Kidney capillary endothelial cell (primary cell): ENCODE results near the gene GASK1A.
"Not testable (repeated sequence)": the region's sequence is repeated elsewhere in the genome, so short reads cannot be mapped to it uniquely, and the experiment has no call there.

Source experiments
- DNase-seq: peaks from one replicate; pipeline ENCODE4 v3.0.0-alpha.2; 2018; ENCODE audit warnings: low spot score

GASK1A gene

DNA sequence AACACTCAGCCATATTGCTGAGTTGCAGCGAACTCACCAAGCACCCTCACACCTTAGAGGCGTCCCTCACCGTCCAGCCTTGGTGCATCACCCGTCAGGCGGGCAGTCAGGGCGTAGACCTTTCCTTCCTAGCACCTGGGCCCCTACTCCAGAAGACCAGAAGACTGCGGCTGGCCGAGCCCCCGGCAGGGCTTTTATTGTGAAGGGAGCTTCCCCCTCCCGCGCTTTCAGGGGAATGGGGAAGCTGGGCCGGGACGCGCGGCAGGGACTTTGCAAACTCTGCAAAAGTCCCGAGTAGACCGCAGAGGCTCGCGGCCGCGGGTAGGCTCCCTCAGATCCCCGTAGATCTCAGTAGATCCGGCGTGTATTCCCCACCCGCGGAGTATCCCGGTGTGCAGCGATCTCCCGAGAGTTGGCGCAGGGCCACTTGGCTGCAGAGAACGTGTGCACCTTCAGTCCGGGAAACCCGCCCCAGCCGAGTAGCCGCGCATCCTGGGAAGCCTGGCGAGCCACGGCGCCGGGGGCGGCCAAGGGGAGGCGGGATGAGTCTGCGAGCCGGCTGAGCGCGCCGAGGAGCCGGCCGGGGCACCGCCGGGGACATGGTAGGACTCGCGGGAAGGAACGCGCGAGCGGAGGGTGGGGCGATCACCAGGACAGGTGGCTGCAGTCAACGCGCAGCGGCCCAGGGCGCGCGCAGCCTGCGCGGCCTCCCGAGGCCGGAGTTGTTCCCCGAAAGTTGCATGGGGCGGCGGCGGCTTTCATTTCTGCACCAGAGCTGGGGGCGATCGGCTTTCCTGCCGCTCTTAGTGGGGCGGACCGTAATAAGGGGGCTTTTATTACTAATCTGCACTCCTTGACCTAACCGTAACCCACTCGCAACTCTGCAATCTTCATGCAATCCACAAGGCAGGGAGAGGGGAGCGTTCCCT lies at the start of gene GASK1A:
TSS of gene GASK1A (plus strand) at position 268 of the 929 bp plus-strand sequence. CDS start at position 600, 332 bp downstream.
- DNase-seq = no peak

DNA sequence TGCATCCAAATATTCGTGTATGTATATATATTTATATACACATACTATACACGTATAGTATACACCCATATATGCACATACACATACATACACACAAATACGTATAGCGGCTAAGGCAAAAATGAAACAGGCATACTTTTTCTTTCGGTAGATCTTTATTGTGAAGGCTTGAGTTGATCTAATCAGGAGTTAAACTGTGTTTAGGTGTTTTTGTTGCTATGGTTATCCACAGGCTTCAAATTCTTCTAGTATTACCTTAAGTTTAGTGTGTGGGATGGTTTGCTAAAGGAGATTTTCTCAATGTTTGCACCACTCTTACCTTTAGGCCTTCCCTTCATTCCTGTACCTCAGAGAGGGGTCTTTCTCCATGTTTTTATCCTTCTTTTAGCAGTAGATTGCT lies 45.0 kb upstream of the GASK1A start:
- no peak for DNase-seq

GRCh38 chr3:42934910-42935309 lies 44.2 kb upstream of the GASK1A start:
- no peak for DNase-seq

DNA sequence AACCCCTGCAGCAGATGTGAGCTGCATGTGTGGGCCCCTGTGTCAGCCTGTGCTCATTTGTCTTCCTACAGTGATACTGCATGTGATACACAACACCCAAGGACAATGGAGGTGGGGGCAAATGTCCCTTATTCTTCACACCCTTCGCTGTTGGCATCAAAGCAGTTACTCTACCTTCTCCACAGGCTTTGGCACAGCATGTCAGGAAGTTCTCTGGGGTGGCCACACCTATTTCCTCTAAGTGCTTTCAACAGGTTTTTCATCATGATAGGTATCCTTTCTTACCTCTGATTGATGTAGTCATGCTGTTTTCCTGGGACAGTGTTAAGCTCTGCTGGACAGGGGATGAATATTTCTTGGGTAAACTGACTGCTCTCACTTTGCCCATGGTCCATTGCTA lies 43.6 kb upstream of the GASK1A start:
- DNase-seq = no peak

DNA sequence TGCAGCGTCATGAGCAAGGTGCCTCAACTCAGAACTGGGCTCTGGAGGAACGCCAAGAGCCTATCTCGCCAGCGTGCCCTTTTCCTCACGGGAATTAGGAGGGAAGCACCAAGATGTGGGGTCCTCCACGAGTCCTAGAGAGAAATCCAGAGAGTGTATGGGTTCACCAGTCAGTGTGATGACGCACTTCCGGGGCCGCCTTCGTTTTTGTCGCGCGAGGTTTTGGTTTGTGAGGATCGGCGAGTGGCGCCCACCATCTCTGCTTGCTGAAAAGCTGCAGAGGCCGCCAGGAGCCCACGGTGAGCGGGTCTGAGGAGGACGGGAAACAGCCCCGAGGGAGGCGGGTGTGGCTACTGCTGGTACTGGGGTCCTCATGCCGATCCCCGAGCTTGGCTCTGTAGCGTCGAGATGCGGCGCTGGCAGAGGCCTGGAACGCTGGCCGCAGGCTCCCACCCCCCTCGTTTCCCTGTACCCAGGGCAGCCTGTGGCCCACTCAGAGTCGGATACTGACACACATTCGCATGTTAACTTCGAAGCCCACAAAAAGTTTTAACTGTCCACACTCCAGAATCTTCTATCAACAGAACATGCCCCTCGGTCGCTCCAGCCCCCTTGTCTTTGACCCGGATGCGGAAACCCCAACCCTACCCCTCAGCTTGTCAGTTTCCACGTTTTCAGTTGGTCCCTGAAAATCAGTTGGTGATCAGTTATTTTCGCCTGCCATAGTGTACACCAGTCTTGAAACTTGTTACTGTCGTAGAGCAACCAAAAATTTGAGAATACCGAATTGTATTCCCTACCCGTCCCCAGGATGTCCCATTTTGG lies 42.7 kb upstream of the GASK1A start:
- no peak for DNase-seq

GRCh38 chr3:42937334-42937733 lies 41.8 kb upstream of the GASK1A start:
- DNase-seq = no peak

DNA sequence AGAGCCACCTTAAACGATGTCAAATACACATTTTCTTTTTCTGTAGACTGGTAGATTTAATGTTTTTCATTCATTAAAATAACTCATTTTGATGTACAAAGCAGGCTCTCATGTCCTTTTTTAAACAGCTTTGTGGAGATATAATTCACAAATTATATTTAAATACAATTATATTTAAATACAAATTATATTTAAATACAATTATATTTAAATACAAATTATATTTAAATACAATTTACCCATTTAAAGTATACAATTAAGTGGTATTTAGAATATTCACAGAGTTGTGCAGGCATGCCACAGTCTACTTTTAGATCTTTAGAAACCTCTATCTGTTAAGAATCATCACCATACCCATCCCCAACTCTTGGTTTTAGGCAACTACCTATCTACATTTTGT lies 36.4 kb upstream of the GASK1A start:
- no peak for DNase-seq

- no peak for DNase-seq
Observed at GRCh38 chr3:42946050-42946449, 33.1 kb upstream of the GASK1A start.

DNA sequence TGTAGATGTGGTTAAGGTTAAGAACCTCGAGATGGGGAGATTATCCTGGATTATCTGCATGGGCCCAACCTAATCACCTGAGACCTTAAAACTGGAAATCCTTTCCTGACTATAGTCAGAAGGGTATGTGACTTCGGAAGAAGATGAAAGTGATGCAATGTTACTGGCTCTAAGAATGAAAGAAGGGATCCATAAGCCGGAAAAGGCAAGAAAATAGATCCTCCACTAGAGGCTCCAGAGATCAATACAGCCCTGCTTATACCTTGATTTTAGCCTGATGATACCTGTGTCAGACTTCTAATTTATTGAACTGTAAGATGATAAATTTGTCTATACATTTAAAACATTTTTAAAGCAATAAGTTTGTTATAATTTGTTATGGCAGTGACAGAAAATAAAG lies 21.5 kb upstream of the GASK1A start:
- DNase-seq = no peak

- peak; percentile 12 for DNase-seq
Observed at GRCh38 chr3:42960282-42960681, 18.8 kb upstream of the GASK1A start.

- no peak for DNase-seq
Observed at GRCh38 chr3:42960786-42961185, 18.3 kb upstream of the GASK1A start.

DNA sequence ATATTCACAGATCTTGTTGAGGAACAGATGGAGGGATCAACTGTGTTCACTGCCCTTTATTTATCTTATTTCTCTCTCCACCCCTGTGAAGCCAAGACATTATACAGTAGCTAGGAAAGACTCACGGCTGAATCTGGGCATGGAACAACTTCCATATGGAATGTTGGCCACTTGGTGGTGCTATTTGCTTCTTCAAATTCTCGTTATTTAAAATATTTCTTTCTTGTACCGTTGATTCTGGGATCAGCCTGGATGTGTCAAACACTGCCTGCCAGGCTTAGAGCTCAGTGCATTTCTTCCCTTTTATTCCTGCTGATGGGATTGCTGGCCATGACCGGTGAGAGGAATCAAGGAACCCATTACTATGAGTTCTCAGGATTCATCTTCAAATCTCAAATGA lies 17.5 kb upstream of the GASK1A start:
- peak; percentile 61 for DNase-seq

DNA sequence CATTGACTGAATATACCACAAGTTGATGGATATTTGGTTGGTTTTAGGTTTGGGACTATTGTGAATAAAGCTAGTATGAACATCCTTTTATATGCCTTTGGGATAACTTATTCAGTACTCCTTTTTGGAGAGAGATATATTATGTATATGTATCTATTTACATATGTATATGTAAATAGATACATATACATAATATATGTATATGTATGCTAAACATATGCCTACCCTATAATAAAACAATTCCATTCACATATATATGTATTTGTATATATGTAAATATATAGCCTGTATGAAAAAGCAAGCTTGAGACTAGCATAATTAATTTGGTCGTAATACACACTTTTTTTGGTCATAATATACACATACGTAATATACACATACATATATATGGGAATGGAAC lies 15.8 kb upstream of the GASK1A start:
- no peak for DNase-seq

GRCh38 chr3:42964266-42964665 lies 14.8 kb upstream of the GASK1A start:
- no peak for DNase-seq

- DNase-seq = no peak
Observed at GRCh38 chr3:42970557-42970956, 8.6 kb upstream of the GASK1A start.

DNA sequence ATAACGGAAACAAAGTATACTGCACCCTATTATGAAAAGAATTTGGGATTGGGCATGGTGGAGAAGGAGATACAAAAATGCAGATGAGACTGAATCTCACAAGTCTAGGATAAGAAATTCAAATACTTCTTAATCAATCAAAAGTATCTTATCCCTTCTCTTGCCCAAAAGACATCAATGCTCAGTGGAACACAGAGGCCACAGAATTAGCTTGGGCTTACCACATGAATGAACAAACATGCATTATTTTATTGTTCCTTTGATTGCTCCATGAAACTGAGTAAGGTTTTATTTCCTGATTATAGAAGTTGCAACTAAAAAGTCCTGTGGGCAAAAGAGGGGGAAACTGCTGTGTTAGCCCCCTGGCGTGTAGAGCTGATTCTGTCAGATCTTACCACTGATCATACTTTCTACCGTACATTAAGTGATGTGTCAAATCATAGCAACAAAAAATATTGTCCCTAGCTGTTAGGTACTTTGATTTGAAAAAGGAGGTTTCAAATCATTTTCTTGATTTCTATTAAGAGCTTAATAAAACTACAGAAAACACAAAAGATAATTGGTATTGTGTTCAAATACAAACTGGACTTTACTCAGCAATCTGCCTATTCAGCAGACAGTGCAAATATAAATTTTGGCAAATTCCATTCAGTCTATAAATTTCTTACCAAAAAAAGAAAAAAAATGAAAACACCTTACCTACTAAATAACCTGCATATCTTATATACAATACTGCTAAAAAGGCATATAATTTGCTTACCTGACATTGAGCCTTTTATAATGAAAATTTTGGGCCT lies 7.9 kb upstream of the GASK1A start:
- DNase-seq = no peak

GRCh38 chr3:42974906-42975305 lies 4.2 kb upstream of the GASK1A start:
- not testable (repeated sequence) for DNase-seq

DNA sequence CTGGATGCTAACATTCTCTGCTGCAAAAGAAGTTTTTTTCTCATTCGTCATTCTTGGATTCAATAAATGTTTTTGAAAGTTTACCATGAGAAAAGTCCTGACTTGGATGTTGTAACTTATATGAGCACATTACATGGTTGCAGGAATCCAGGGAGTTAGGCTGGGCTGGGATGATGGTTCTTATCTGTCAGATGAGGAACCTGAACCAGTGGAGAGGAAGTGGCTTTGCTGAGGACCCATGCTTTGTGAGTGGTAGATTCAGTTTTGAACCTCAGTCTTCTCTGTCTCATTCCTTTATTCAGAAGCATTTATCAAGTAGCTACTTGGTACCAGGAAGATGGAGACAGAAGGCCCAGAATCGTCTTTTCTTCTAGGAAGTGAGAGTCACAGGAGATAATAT lies 3.7 kb upstream of the GASK1A start:
- no peak for DNase-seq

GRCh38 chr3:42975955-42976354 lies 3.2 kb upstream of the GASK1A start:
- no peak for DNase-seq

DNA sequence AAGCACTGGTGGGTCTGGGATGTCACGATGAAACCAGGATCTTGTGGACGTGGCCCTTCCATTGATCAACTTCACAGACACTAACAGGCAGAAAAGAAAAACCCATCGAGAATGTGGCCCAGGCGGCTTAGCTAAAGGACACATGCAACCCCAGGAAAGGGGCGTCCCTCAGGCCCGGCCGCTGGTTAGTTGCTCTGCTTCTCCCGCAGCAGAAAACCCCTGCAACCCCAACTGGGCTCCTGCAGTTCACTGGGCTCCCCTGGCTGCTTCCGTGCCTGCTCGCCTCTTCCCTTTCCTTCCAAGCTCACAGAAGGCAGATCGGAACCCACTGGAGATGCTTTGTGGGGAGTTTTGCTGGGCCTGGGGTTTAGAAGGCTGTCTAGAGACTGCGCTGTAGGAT lies 1.1 kb downstream of the GASK1A start:
- no peak for DNase-seq

DNA sequence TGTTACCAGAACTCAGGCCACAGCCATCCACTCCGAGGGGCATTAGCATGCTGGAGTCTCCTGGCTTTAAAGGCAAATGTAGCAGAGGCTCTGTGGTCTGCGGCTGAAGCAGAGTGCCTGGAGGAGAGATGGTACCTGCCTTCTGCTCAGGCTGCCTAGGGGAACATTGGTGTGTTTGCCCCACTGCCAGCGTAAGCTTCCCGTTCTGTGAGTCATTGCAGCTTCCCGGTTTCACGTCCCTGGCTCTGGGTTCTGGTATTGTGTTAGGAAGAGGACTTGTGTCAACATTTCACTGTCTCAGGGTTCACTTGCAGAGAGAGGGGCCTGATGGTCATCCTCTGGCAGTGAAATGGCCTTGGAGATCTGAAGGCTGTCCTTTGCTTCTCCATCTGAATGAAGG lies 1.8 kb downstream of the GASK1A start:
- DNase-seq = no peak
